Astrocyte (in vitro differentiated cells and primary cell): ENCODE measurements around the gene RPH3AL. TPM values are rescaled to one million over a fixed set of nuclear protein-coding genes. Genes with fewer than 3 reads are reported as not detected.
"Not testable (repeated sequence)": the region's sequence is repeated elsewhere in the genome, so short reads cannot be mapped to it uniquely, and the experiment has no call there.

Experiments used
- DNase-seq: peaks from one replicate; pipeline ENCODE4 v3.0.0-alpha.2; 2010; ENCODE audit warnings: low read depth
- FAIRE-seq: peaks from 2 replicates; lab custom pipeline; 2011; peaks lifted over from hg19 to GRCh38; lab: Jason Lieb, UNC
- H2AFZ ChIP-seq: 2 replicates; pipeline ENCODE4 v1.6.0; 2012; ENCODE audit warnings: low read depth, low read length, inconsistent platforms
- H3K27ac ChIP-seq: 2 replicates; pipeline ENCODE4 v1.5.1; 2011; ENCODE audit warnings: low read depth, low read length, inconsistent platforms
- H3K27me3 ChIP-seq: 2 replicates; pipeline ENCODE4 v1.6.0; 2011; ENCODE audit warnings: low read length, inconsistent platforms; ENCODE audit not compliant: insufficient read depth
- H3K36me3 ChIP-seq: 2 replicates; pipeline ENCODE4 v1.5.1; 2011; ENCODE audit warnings: low read length, inconsistent platforms; ENCODE audit not compliant: insufficient read depth
- H3K4me1 ChIP-seq: 2 replicates; pipeline ENCODE4 v1.5.1; 2011; ENCODE audit warnings: low read length, inconsistent platforms; ENCODE audit not compliant: insufficient read depth
- H3K4me2 ChIP-seq: 2 replicates; pipeline ENCODE4 v1.6.0; 2012; ENCODE audit warnings: low read length, inconsistent platforms
- H3K4me3 ChIP-seq: 2 replicates; pipeline ENCODE4 v1.5.1; 2011; ENCODE audit warnings: low read depth, mild to moderate bottlenecking, low read length, inconsistent platforms; ENCODE audit not compliant: insufficient read depth
- H3K79me2 ChIP-seq: 2 replicates; pipeline ENCODE4 v1.6.0; 2012; ENCODE audit warnings: mild to moderate bottlenecking, low read length, inconsistent platforms; ENCODE audit not compliant: insufficient read depth
- H3K9ac ChIP-seq: 2 replicates; pipeline ENCODE4 v1.6.0; 2012; ENCODE audit warnings: mild to moderate bottlenecking, low read length, inconsistent platforms
- H3K9me3 ChIP-seq: 2 replicates; pipeline ENCODE4 v1.5.1; 2012; ENCODE audit warnings: low read depth, mild to moderate bottlenecking, low read length, inconsistent platforms; ENCODE audit not compliant: insufficient read depth
- H4K20me1 ChIP-seq: 2 replicates; pipeline ENCODE4 v1.6.0; 2012; ENCODE audit warnings: low read length, inconsistent platforms; ENCODE audit not compliant: insufficient read depth
- H3K27ac Mint-ChIP-seq: one replicate; pipeline ENCODE4 v1.8.0; 2021; ENCODE audit warnings: mild to moderate bottlenecking, mixed read lengths; ENCODE audit not compliant: unreplicated experiment
- H3K27me3 Mint-ChIP-seq: one replicate; pipeline ENCODE4 v1.8.0; 2021; ENCODE audit warnings: low read depth, mixed read lengths; ENCODE audit not compliant: unreplicated experiment
- H3K36me3 Mint-ChIP-seq: one replicate; pipeline ENCODE4 v1.8.0; 2021; ENCODE audit warnings: low read depth, mixed read lengths; ENCODE audit not compliant: unreplicated experiment
- H3K4me1 Mint-ChIP-seq: one replicate; pipeline ENCODE4 v1.8.0; 2021; ENCODE audit warnings: low read depth, mixed read lengths; ENCODE audit not compliant: unreplicated experiment
- H3K4me3 Mint-ChIP-seq: one replicate; pipeline ENCODE4 v1.8.0; 2021; ENCODE audit warnings: mild to moderate bottlenecking, moderate library complexity, mixed read lengths; ENCODE audit not compliant: unreplicated experiment
- H3K9me3 Mint-ChIP-seq: one replicate; pipeline ENCODE4 v1.8.0; 2021; ENCODE audit warnings: mild to moderate bottlenecking, mixed read lengths; ENCODE audit not compliant: unreplicated experiment
- CTCF ChIP-seq: IDR thresholded peaks from 2 replicates; pipeline ENCODE4 v1.5.1; 2011; ENCODE audit warnings: low read depth, mild to moderate bottlenecking, inconsistent platforms, low read length, moderate library complexity; ENCODE audit not compliant: insufficient read depth
- EZH2 ChIP-seq: IDR thresholded peaks from 2 replicates; pipeline ENCODE4 v1.6.1; 2012; ENCODE audit warnings: mild to moderate bottlenecking, low read length, inconsistent platforms; ENCODE audit not compliant: insufficient read depth
- total RNA-seq: library from RNA; stranded (reverse); gene quantifications from 2 replicates; pipeline ENCODE4 v1.2.1, GENCODE V29; 2021

Gene RPH3AL
- total RNA-seq, 1 donor from 2014 or later: 3.7 TPM

- Histone ChIP-seq H2AFZ (no peak overlapping the region), H3K4me1 (no peaks in the 10 kb centered on the region), H3K36me3 (no peaks in the 10 kb centered on the region), H3K4me3 (no peak overlapping the region), H3K27ac (no peak overlapping the region), H3K9me3 (no peaks in the 10 kb centered on the region), H3K79me2 (no peaks in the 10 kb centered on the region), H3K4me2 (no peak overlapping the region), H3K9ac (no peak overlapping the region), H3K27me3 (peaks cover 3% of the 10 kb centered on the region), H4K20me1 (no peaks in the 10 kb centered on the region)
- TF ChIP-seq CTCF: no peak
- TF ChIP-seq EZH2: no peak
- FAIRE-seq (no peak), DNase-seq (no peak)
- Mint-ChIP-seq H3K4me3 (no peak overlapping the region), H3K9me3 (no peaks in the 10 kb centered on the region), H3K27me3 (peaks cover 13% of the 10 kb centered on the region), H3K27ac (no peak overlapping the region), H3K36me3 (no peaks in the 10 kb centered on the region), H3K4me1 (peaks cover 7% of the 10 kb centered on the region)
These were observed 116.6 kb downstream of the RPH3AL start for GRCh38 chr17:235831-236640.

GRCh38 chr17:234994-235830 lies 117.4 kb downstream of the RPH3AL start:
- H3K9me3 Mint-ChIP-seq, H3K36me3 Mint-ChIP-seq, H3K79me2 ChIP-seq, H3K4me2 ChIP-seq, H3K9ac ChIP-seq, H3K4me1 ChIP-seq, H3K27me3 ChIP-seq, FAIRE-seq, H3K9me3 ChIP-seq, H2AFZ ChIP-seq, H3K36me3 ChIP-seq, H3K4me3 ChIP-seq, H3K4me1 Mint-ChIP-seq, H3K4me3 Mint-ChIP-seq, H4K20me1 ChIP-seq, H3K27ac Mint-ChIP-seq, H3K27ac ChIP-seq, DNase-seq: not testable (repeated sequence)
- H3K27me3 Mint-ChIP-seq: peaks cover 21% of the 10 kb centered on the region

- not testable (repeated sequence) for H3K9ac ChIP-seq, H3K4me3 ChIP-seq, FAIRE-seq, H3K4me3 Mint-ChIP-seq, H3K27ac Mint-ChIP-seq, H3K36me3 Mint-ChIP-seq, H4K20me1 ChIP-seq, H3K4me1 ChIP-seq, H3K9me3 ChIP-seq, H3K79me2 ChIP-seq, DNase-seq, H3K4me1 Mint-ChIP-seq, H3K9me3 Mint-ChIP-seq, H2AFZ ChIP-seq, H3K36me3 ChIP-seq, H3K27me3 ChIP-seq, H3K4me2 ChIP-seq, H3K27ac ChIP-seq
- peaks cover 19% of the 10 kb centered on the region for H3K27me3 Mint-ChIP-seq
These were observed 118.2 kb downstream of the RPH3AL start for GRCh38 chr17:234163-234993.
